Naive thymus-derived CD4-positive, alpha-beta T cell (primary cell): Measurements from ENCODE around the gene MICAL2. TPM values are rescaled to one million over a fixed set of nuclear protein-coding genes. Genes with fewer than 3 reads are reported as not detected.

Experiments
- ATAC-seq: fragments of 150-1000 bp; cut with Tn5 transposase; 2 replicates; pipeline ENCODE4 v1.10.0; 2021; ENCODE audit warnings: mild to moderate bottlenecking, moderate library complexity
- CTCF ChIA-PET: fragments of 350-600 bp; sonication (Branson Sonifier 250); formaldehyde crosslinking; loops from one replicate; lab custom pipeline; 2021; ENCODE audit warnings: antibody characterized with exemption; lab: Charles Lee
- POLR2A ChIA-PET: fragments of 350-600 bp; sonication (Branson Sonifier 250); formaldehyde crosslinking; loops from one replicate; lab custom pipeline; 2021; ENCODE audit warnings: antibody characterized with exemption, inconsistent platforms; lab: Charles Lee
- DNase-seq, 9 donors: peaks; one replicate each; pipeline versions ENCODE4 v3.0.0 to v3.0.0-alpha.2; 2020 to 2022; ENCODE audit warnings: mixed read lengths in 1 of 9
- H3K27ac ChIP-seq: one replicate; pipeline ENCODE4 v1.7.0; 2013; ENCODE audit warnings: mild to moderate bottlenecking, low read depth, low read length, moderate library complexity
- H3K27me3 ChIP-seq, 2 donors: one replicate each; pipeline ENCODE4 v1.7.0; 2013; ENCODE audit warnings: low read length in 2 of 2, mild to moderate bottlenecking in 2 of 2, moderate library complexity in 2 of 2; ENCODE audit not compliant: control insufficient read depth in 2 of 2, insufficient read depth in 2 of 2
- H3K36me3 ChIP-seq, 3 experiments: 1 replicate in 2 of 3; 2 replicates in 1 of 3; pipeline ENCODE4 v1.7.0; 2013; ENCODE audit warnings: low read length in 3 of 3, mild to moderate bottlenecking in 3 of 3, moderate library complexity in 1 of 3; ENCODE audit not compliant: insufficient read depth in 3 of 3, control insufficient read depth in 2 of 3
- H3K4me1 ChIP-seq, 2 donors: one replicate each; pipeline ENCODE4 v1.7.0; 2013; ENCODE audit warnings: low read length in 2 of 2, mild to moderate bottlenecking in 2 of 2, moderate library complexity in 1 of 2; ENCODE audit not compliant: control insufficient read depth in 2 of 2, insufficient read depth in 2 of 2
- H3K4me3 ChIP-seq: 2 replicates; pipeline ENCODE4 v1.7.0; 2013; ENCODE audit warnings: mild to moderate bottlenecking, low read length
- H3K9me3 ChIP-seq, 3 experiments: 1 replicate in 2 of 3; 2 replicates in 1 of 3; pipeline ENCODE4 v1.7.0; 2013; ENCODE audit warnings: low read length in 3 of 3; ENCODE audit not compliant: control insufficient read depth in 2 of 3
- H3K27ac Mint-ChIP-seq, 9 donors: one replicate each; pipeline ENCODE4 v1.8.0; 2020 to 2022; ENCODE audit warnings: mixed read lengths in 9 of 9, mild to moderate bottlenecking in 8 of 9, moderate library complexity in 5 of 9, inconsistent platforms in 2 of 9
- H3K27me3 Mint-ChIP-seq, 5 donors: one replicate each; pipeline ENCODE4 v1.8.0; 2021 to 2022; ENCODE audit warnings: mixed read lengths in 5 of 5, mild to moderate bottlenecking in 1 of 5
- H3K36me3 Mint-ChIP-seq, 5 donors: one replicate each; pipeline ENCODE4 v1.8.0; 2020 to 2022; ENCODE audit warnings: mixed read lengths in 5 of 5, mild to moderate bottlenecking in 3 of 5, inconsistent platforms in 1 of 5
- H3K4me1 Mint-ChIP-seq, 7 donors: one replicate each; pipeline ENCODE4 v1.8.0; 2020 to 2022; ENCODE audit warnings: mixed read lengths in 7 of 7, mild to moderate bottlenecking in 3 of 7, inconsistent platforms in 1 of 7
- H3K4me3 Mint-ChIP-seq, 10 donors: one replicate each; pipeline ENCODE4 v1.8.0; 2020 to 2022; ENCODE audit warnings: mild to moderate bottlenecking in 10 of 10, mixed read lengths in 10 of 10, moderate library complexity in 6 of 10, inconsistent platforms in 2 of 10
- H3K9me3 Mint-ChIP-seq, 11 donors: one replicate each; pipeline ENCODE4 v1.8.0; 2020 to 2022; ENCODE audit warnings: mixed read lengths in 11 of 11, mild to moderate bottlenecking in 4 of 11, inconsistent platforms in 1 of 11, moderate library complexity in 1 of 11
- intact Hi-C, 2 donors: fragments of 100-400 bp; cut with micrococcal nuclease; formaldehyde crosslinking; loops; one replicate each; pipeline ENCODE4 v1.15.1; 2023
- polyA plus RNA-seq, 2 donors: library from polyadenylated mRNA; unstranded; fragments of 300-500 nt; fragmentation: Illumina TruSeq; gene quantifications; one replicate each; pipeline ENCODE4 v1.2.3, GENCODE V29; 2021
- total RNA-seq, 6 experiments: library from RNA in 5 of 6; stranded (reverse) in 5 of 6; gene quantifications; 1 replicate in 5 of 6; 2 replicates in 1 of 6; pipeline ENCODE4 v1.2.3 and lab custom pipeline; 2021 to 2026

MICAL2 gene
- total and polyA plus RNA-seq, 7 experiments from 2014 or later, result 1.1 to 112 (median 7.6) TPM

DNA sequence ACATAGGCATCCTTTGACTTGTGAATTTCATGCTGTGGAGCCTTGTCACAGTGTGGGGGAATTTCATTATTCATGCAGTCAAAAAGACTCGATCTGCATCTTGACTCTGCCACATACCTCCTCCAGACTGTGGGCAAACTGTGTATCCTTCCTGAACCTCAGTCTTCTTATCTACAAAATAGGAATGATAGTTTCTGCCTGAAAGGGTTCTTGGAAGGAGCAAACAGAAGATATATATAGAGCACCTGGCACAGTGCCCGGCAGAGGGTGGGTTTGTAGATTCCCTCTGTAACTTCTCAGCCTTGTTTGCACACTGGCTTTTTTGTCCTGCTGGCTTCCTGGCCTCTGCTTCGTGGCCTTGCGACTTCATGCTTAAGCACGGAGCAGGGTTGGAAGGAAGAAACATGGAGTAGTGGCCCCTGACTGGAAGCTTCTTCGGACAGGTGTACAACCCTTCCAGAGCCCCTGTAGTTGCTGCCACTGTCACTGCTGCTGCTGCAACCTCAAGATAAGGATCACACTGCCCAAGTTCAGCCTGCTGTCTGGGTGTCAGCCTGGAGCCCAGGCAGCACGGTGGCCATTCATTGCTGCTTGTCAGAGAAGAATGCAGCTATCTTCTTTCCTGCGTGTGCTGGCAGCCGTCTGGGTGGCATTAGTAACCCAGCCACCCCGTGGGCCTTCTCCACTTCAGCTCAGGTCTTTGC, 106.4 kb downstream of the MICAL2 start:
- H3K4me3 ChIP-seq, result no peak overlapping the region
- H3K36me3 Mint-ChIP-seq, result peaks cover 0 to 53% (median 23%) of the 10 kb centered on the region in 5 donors
- CTCF ChIA-PET, result no interaction called here
- DNase-seq (no peak), ATAC-seq (no peak)
- H3K36me3 ChIP-seq, result no peaks in the 10 kb centered on the region
- H3K9me3 ChIP-seq, result no peaks in the 10 kb centered on the region
- POLR2A ChIA-PET, result no interaction called here
- peaks cover 1 to 24% of the 10 kb centered on the region in 2 donors for H3K4me1 ChIP-seq
- intact Hi-C loops, result no loop called here
- H3K27me3 ChIP-seq, result no peaks in the 10 kb centered on the region
- no peaks in the 10 kb centered on the region for H3K9me3 Mint-ChIP-seq
- H3K27ac ChIP-seq, result no peak overlapping the region
- H3K4me1 Mint-ChIP-seq, result peaks cover 8 to 35% (median 18%) of the 10 kb centered on the region in 7 donors
- H3K4me3 Mint-ChIP-seq, result no peak overlapping the region
- H3K27me3 Mint-ChIP-seq, result no peaks in the 10 kb centered on the region
- H3K27ac Mint-ChIP-seq, result peak overlapping the region in 2 of 9 donors; percentile 18 to 36

DNA sequence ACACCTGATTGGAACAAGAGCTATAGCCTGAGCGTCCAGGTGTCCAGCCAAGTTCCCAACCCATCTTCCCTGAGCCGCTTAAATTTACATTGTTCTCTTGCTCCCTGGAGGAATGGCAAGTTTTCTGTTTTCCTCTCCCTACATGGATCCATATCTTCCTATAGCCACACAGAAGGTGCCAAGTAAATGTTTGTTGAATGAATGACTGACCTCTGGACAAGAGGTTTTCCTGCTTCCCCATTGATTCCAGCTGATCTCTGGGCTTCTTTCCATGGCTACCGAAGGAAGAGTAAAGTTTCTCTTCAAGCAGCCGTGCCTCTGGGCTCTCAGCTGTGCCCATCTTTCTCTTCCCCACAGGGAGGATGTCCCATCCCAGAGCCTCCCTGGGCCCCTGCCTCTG, 107.5 kb downstream of the MICAL2 start:
- POLR2A ChIA-PET, result no interaction called here
- CTCF ChIA-PET, result no interaction called here
- intact Hi-C loops, result no loop called here
- peaks cover 0 to 61% (median 23%) of the 10 kb centered on the region in 5 donors for H3K36me3 Mint-ChIP-seq
- H3K4me1 Mint-ChIP-seq, result peaks cover 10 to 45% (median 22%) of the 10 kb centered on the region in 7 donors
- Histone ChIP-seq H3K4me1 (peaks cover 12 to 34% of the 10 kb centered on the region in 2 donors), H3K4me3 (no peak overlapping the region), H3K9me3 (no peaks in the 10 kb centered on the region), H3K36me3 (no peaks in the 10 kb centered on the region), H3K27ac (no peak overlapping the region), H3K27me3 (no peaks in the 10 kb centered on the region)
- H3K9me3 Mint-ChIP-seq, result no peaks in the 10 kb centered on the region
- ATAC-seq (no peak), DNase-seq (no peak)
- H3K27ac Mint-ChIP-seq, result no peak overlapping the region
- no peaks in the 10 kb centered on the region for H3K27me3 Mint-ChIP-seq
- no peak overlapping the region for H3K4me3 Mint-ChIP-seq

DNA sequence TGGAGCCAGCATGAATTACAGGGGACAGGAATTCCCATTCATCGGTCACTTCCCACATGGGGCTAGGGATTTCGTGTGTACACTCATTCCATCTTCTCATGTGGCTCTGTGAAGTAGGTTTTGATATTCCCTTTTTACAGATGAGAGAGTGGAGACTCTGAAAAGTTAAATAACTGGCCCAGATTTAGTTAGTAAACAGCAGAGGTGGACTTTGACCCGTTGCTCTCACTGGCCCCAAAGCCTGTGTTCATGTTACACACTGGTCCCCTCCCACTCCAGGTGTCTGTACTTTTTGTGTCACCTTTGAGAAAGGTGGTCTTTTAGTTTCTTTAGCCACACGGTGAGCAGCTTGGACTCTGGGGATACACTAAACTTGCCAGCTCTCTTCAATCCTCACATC, 108.5 kb downstream of the MICAL2 start:
- Histone ChIP-seq H3K36me3 (no peaks in the 10 kb centered on the region), H3K9me3 (no peaks in the 10 kb centered on the region), H3K27me3 (no peaks in the 10 kb centered on the region), H3K27ac (no peak overlapping the region), H3K4me3 (no peak overlapping the region), H3K4me1 (peaks cover 22 to 45% of the 10 kb centered on the region in 2 donors)
- no peak overlapping the region for H3K4me3 Mint-ChIP-seq
- H3K27ac Mint-ChIP-seq, result no peak overlapping the region
- POLR2A ChIA-PET, result no interaction called here
- H3K36me3 Mint-ChIP-seq, result peaks cover 0 to 59% (median 14%) of the 10 kb centered on the region in 5 donors
- H3K9me3 Mint-ChIP-seq, result no peaks in the 10 kb centered on the region
- peaks cover 20 to 55% (median 32%) of the 10 kb centered on the region in 7 donors for H3K4me1 Mint-ChIP-seq
- CTCF ChIA-PET, result no interaction called here
- no peaks in the 10 kb centered on the region for H3K27me3 Mint-ChIP-seq
- ATAC-seq (no peak), DNase-seq (no peak)
- intact Hi-C loops, result no loop called here

DNA sequence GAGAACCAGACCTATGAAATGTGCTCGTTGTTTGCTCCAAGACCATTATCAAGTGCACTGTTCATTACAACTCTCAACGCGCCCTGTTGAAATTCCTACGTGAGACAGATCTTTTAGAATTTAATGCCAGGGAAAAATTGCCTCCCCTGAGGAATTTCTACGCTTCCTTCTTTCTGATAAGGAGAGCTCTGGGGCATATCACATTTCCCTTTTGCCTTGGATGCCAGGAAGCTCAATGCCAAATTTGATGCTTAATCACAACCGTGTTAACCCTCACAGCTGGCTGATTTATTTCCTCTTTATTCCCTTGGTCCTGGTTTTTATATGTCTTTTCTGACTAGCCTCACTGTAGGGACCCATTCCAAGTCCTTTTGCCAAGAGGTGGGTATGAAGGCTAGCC, 109.4 kb downstream of the MICAL2 start:
- Histone ChIP-seq H3K4me1 (peaks cover 30 to 51% of the 10 kb centered on the region in 2 donors), H3K27ac (no peak overlapping the region), H3K36me3 (no peaks in the 10 kb centered on the region), H3K4me3 (no peak overlapping the region), H3K9me3 (no peaks in the 10 kb centered on the region), H3K27me3 (no peaks in the 10 kb centered on the region)
- intact Hi-C loops, result loop anchor here in 1 of 2 donors (2.0 to 5.0 kb wide), 2 partner anchors 13 to 132 kb away; no protein-coding TSS in a partner anchor
- Mint-ChIP-seq H3K36me3 (peaks cover 0 to 63% (median 13%) of the 10 kb centered on the region in 5 donors), H3K27ac (no peak overlapping the region), H3K27me3 (no peaks in the 10 kb centered on the region), H3K4me3 (no peak overlapping the region), H3K9me3 (no peaks in the 10 kb centered on the region), H3K4me1 (peaks cover 29 to 63% (median 41%) of the 10 kb centered on the region in 7 donors)
- ChIA-PET CTCF (interaction anchor here (0.6 kb wide), 1 partner anchor 149 kb away, joined by 3 read pairs; no protein-coding TSS in a partner anchor), POLR2A (no interaction called here)
- ATAC-seq, result no peak
- no peak for DNase-seq

DNA sequence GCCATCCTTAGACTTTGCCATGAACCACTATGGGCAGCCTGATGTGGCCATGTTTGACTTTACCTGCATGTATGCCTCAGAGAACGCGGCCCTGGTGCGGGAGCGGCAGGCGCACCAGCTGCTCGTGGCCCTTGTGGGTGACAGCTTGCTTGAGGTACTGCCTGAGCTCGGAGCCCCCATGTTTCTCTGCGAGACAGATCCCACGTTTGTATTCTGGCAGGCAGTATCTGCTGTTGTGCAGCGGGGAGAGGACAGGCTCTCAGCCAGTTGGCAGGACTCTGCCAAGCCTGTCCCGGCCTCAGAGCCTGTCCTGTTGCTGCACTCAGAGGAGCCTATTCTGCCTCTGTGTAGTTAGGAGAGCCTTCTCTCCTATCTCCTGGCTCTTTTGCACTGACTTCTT, 109.9 kb downstream of the MICAL2 start:
- Histone ChIP-seq H3K4me1 (peaks cover 35 to 51% of the 10 kb centered on the region in 2 donors), H3K4me3 (no peak overlapping the region), H3K27ac (no peak overlapping the region), H3K9me3 (no peaks in the 10 kb centered on the region), H3K36me3 (no peaks in the 10 kb centered on the region), H3K27me3 (no peaks in the 10 kb centered on the region)
- no peaks in the 10 kb centered on the region for H3K9me3 Mint-ChIP-seq
- H3K27ac Mint-ChIP-seq, result no peak overlapping the region
- peaks cover 0 to 62% (median 7%) of the 10 kb centered on the region in 5 donors for H3K36me3 Mint-ChIP-seq
- H3K27me3 Mint-ChIP-seq, result no peaks in the 10 kb centered on the region
- DNase-seq, result no peak
- ChIA-PET POLR2A (no interaction called here), CTCF (interaction anchor here (1.0 kb wide), 1 partner anchor 17 kb away, joined by 3 read pairs; no protein-coding TSS in a partner anchor)
- intact Hi-C loops, result loop anchor here in 1 of 2 donors (2.0 to 5.0 kb wide), 2 partner anchors 14 to 133 kb away; no protein-coding TSS in a partner anchor
- ATAC-seq, result no peak
- peaks cover 34 to 65% (median 46%) of the 10 kb centered on the region in 7 donors for H3K4me1 Mint-ChIP-seq
- H3K4me3 Mint-ChIP-seq, result no peak overlapping the region

DNA sequence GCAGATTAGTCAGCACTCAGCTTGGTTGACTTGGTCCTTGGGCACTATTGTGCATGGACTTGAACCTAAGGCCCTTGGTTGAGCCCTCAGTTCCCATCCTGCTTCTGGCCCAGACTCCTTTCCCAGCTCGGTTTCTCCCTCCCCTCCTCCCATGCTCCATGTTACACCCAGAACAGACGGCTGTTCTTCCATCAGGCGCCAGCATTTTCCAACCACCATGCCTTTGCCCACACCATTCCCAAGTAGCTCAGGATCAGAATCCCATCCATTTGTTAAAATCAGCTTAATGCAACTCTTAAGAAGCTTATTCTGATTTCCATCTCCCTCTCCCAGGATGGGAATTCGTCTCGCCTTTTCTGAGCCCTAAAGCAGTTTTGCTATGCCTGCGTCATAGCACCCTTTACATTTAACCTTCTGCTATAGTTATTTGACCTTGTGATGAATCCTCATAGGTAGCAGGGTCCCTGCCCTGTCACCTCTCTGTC, 110.7 kb downstream of the MICAL2 start:
- H3K4me3 Mint-ChIP-seq, result peak overlapping the region in 2 of 10 donors; percentile 22 to 36
- no peak for ATAC-seq
- intact Hi-C loops, result loop anchor here in 1 of 2 donors (2.0 to 5.0 kb wide), 2 partner anchors 14 to 134 kb away; no protein-coding TSS in a partner anchor

More for the DNA sequence above, 110.7 kb downstream of the MICAL2 start:
- Histone ChIP-seq H3K4me3 (no peak overlapping the region), H3K36me3 (no peaks in the 10 kb centered on the region), H3K4me1 (peaks cover 36 to 52% of the 10 kb centered on the region in 2 donors), H3K27ac (no peak overlapping the region), H3K9me3 (no peaks in the 10 kb centered on the region), H3K27me3 (no peaks in the 10 kb centered on the region)
- Mint-ChIP-seq H3K4me1 (peaks cover 37 to 65% (median 49%) of the 10 kb centered on the region in 7 donors), H3K36me3 (peaks cover 0 to 61% (median 3%) of the 10 kb centered on the region in 5 donors), H3K27me3 (no peaks in the 10 kb centered on the region), H3K9me3 (no peaks in the 10 kb centered on the region), H3K27ac (peak overlapping the region in 6 of 9 donors; percentile 27 to 79 (median 50))
- ChIA-PET POLR2A (interaction anchor here (0.9 kb wide), 1 partner anchor 26 kb away, joined by 3 read pairs; no protein-coding TSS in a partner anchor), CTCF (interaction anchor here (1.0 kb wide), 1 partner anchor 16 kb away, joined by 3 read pairs; no protein-coding TSS in a partner anchor)
- no peak for DNase-seq
